ENCODE measurements around the gene PSMD5. TPM values are rescaled to one million over a fixed set of nuclear protein-coding genes. Genes with fewer than 3 reads are reported as not detected.
"Not testable (repeated sequence)": the region's sequence is repeated elsewhere in the genome, so short reads cannot be mapped to it uniquely, and the experiment has no call there.

Gene PSMD5
- total RNA-seq, 3 donors from 2014 or later, result 30.1 to 46.9 (median 32.3) TPM

GRCh38 chr9:120820095-120820494 lies 22.6 kb downstream of the PSMD5 start:
- no peak for ATAC-seq
- no peak for DNase-seq
- no peaks in the 10 kb centered on the region for H3K4me1 ChIP-seq (ENCODE audit: low read depth)
- intact Hi-C loops (cut with DNase I, micrococcal nuclease), result no loop called here
- H3K36me3 ChIP-seq (ENCODE audit: low read depth), result no peaks in the 10 kb centered on the region
- H3K9me3 ChIP-seq, result no peaks in the 10 kb centered on the region
- TF ChIP-seq CTCF (IDR thresholded peaks at IDR 0.05), result no peak
- no peak overlapping the region for H3K4me3 ChIP-seq

GRCh38 chr9:120818595-120818994 lies 24.1 kb downstream of the PSMD5 start:
- TF ChIP-seq CTCF (IDR thresholded peaks at IDR 0.05), result no peak
- H3K4me3 ChIP-seq, result no peak overlapping the region
- intact Hi-C loops (cut with DNase I, micrococcal nuclease), result no loop called here
- DNase-seq (no peak), ATAC-seq (no peak)
- no peaks in the 10 kb centered on the region for H3K9me3 ChIP-seq
- H3K36me3 ChIP-seq (ENCODE audit: low read depth), result no peaks in the 10 kb centered on the region
- no peaks in the 10 kb centered on the region for H3K4me1 ChIP-seq (ENCODE audit: low read depth)

GRCh38 chr9:120815075-120815474 lies 27.6 kb downstream of the PSMD5 start:
- intact Hi-C loops (cut with DNase I, micrococcal nuclease), result no loop called here
- no peak for DNase-seq
- no peaks in the 10 kb centered on the region for H3K4me1 ChIP-seq (ENCODE audit: low read depth)
- no peak for TF ChIP-seq CTCF (IDR thresholded peaks at IDR 0.05)
- no peaks in the 10 kb centered on the region for H3K36me3 ChIP-seq (ENCODE audit: low read depth)
- ATAC-seq, result no peak
- no peaks in the 10 kb centered on the region for H3K9me3 ChIP-seq
- no peak overlapping the region for H3K4me3 ChIP-seq

- Histone ChIP-seq H3K36me3 (ENCODE audit: low read depth) (no peaks in the 10 kb centered on the region), H3K4me3 (no peak overlapping the region), H3K4me1 (ENCODE audit: low read depth) (no peaks in the 10 kb centered on the region), H3K9me3 (peaks cover 45% of the 10 kb centered on the region)
- ATAC-seq (no peak), DNase-seq (no peak)
- no peak for TF ChIP-seq CTCF (IDR thresholded peaks at IDR 0.05)
- intact Hi-C loops (cut with DNase I, micrococcal nuclease), result no loop called here
Observed at GRCh38 chr9:120808931-120809330, 33.8 kb downstream of the PSMD5 start.

GRCh38 chr9:120807607-120808379 lies 34.9 kb downstream of the PSMD5 start:
- Histone ChIP-seq H3K9me3 (peaks cover 45% of the 10 kb centered on the region), H3K36me3 (ENCODE audit: low read depth) (no peaks in the 10 kb centered on the region), H3K4me3 (no peak overlapping the region), H3K4me1 (ENCODE audit: low read depth) (no peaks in the 10 kb centered on the region)
- no peak for TF ChIP-seq CTCF (IDR thresholded peaks at IDR 0.05)
- intact Hi-C loops (cut with DNase I, micrococcal nuclease), result no loop called here
- DNase-seq (no peak), ATAC-seq (no peak)

GRCh38 chr9:120804784-120805363 lies 37.8 kb downstream of the PSMD5 start:
- H3K36me3 ChIP-seq (ENCODE audit: low read depth); DNase-seq; ATAC-seq; intact Hi-C loops (cut with DNase I, micrococcal nuclease); H3K4me1 ChIP-seq (ENCODE audit: low read depth); H3K4me3 ChIP-seq: not testable (repeated sequence)
- peaks cover 45% of the 10 kb centered on the region for H3K9me3 ChIP-seq

Measured in mucosa of descending colon (tissue), 3 donors.